GM19025 (cell line): ENCODE results near the gene ATP11A.
"Not testable (repeated sequence)": the region's sequence is repeated elsewhere in the genome, so short reads cannot be mapped to it uniquely, and the experiment has no call there.

ENCODE experiments used
- ATAC-seq: cut with Tn5 transposase; IDR thresholded peaks from one replicate; pipeline ENCODE4 v1.9.1; 2021; ENCODE audit warnings: mild to moderate bottlenecking, low read depth, moderate library complexity; ENCODE audit not compliant: unreplicated experiment

The ATP11A gene

DNA sequence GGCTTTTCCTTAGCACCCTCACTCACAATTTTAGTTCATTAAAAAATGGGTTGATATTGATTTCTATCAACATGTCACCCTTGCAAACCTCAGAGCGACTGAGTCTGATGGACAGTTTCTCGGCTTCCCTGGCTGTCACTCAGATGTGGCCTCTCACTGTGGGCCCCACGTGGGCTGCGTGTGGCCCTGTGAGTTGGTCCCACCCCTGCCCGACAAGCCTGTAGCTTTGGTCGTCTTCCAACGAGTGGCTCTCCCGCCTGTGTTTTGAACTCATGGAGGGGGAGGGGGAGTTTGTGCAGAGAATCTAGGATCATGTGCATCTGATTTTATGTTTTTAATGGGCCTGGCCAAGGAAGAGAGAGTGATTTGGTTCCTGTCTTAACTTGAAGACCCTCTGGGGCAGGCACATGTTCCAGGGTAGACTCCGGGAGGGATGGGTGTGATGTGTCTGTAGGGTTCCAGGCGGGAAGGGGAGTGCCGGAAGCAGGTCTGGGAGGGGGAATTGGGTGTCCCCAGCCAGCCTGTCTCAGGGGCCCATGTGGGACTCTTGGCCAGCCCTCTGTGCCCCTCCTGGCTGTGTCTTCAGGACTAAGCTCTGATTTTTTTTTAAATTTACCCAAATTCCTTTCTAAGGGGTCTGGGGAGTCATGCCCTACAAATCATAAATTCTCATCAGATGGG lies 18.9 kb downstream of the ATP11A start:
- no peak for ATAC-seq

DNA sequence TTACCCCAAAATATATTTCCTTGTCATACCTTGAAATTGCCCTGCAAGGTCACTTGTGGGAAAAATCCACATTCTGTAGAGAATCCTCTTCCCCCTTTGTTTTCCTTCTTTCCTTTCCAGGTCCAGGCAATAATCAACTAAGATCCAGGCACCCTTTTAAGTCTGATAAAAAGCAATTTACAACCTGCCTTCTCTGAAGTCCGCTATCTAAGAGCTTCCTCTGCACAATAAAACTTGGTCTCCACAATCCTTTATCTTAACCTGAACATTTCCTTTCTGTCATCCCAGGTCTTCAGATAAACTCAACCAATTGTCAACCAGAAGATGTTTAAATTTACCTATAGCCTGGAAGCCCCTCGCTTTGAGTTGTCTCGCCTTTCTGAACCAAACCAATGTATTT lies 19.5 kb downstream of the ATP11A start:
- not testable (repeated sequence) for ATAC-seq

DNA sequence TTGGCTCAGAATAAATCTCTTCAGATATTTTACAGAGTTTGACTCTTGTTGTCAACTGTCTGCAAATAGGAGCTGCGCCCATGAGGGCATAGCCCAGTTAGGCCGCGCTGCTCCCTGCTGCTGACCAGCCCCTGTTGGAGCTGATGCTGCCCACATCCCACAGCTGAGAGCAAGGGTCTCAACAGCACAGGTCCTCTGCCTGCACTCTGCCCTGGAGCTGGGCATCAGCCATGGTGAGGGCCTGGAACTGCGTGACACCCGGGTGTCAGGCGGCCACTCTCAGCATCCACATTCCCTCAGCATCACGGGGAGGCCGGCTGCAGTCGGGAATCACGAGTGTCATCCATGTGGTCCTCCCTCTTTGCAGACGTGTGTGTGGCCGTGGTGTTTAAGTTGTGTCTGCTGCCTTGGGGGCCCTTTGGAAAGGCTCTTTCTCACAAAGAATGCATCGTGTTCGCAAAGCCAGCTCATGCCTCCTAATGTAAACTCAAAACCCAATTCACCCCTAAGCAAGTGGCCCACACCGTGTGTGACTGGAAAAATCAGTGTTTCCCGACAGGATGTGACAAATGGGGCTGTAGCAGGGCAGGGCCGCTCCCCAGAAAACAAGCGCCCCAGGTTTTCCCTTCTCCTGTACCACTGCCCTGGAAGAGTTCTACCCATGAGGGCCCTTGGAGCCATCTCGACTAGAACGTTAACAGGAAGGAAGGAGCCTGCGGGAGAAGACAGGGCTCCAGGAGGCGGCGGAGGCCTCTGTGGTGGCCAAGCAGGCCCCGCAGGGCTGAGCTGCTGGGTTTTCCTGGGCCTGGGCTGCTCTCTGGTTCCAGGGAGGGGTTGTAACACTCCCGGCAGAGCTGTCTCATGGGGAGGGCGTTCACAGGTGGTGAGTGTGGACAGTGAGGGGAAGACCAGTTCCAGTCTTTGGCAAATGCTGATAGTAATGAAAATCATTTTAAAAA lies 20.3 kb downstream of the ATP11A start:
- ATAC-seq = no peak

DNA sequence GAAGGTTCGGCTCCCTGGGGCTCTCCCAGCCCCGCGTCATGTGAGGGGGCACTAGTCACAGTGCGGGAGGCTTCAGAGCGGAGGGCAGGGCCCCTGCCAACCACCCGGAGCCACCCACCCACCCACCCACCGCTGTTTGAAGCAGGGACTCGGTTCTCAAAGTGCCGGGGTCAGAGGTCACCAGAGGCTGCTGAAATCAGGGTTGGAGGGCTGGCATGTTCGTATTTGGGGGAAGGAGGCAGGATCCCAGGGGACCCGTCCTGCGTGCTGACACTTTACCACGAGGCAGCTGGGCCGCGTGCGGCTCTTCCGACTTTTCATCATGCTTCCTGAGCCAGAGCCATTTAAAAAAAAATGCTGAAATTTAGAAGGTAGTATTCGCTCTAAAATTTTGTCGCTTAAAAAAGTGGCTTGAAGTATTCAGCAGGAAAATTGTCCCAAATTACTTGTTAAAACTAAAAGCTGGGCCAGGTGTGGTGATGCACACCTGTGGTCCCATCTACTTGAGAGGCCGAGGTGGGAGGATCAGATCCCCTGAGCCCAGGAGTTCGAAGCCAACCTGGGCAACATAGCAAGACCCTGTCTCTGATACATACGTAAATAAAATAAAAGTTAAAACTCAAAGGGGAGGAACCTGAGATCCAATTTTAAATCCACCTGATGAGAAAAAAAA lies 21.2 kb downstream of the ATP11A start:
- ATAC-seq = no peak

DNA sequence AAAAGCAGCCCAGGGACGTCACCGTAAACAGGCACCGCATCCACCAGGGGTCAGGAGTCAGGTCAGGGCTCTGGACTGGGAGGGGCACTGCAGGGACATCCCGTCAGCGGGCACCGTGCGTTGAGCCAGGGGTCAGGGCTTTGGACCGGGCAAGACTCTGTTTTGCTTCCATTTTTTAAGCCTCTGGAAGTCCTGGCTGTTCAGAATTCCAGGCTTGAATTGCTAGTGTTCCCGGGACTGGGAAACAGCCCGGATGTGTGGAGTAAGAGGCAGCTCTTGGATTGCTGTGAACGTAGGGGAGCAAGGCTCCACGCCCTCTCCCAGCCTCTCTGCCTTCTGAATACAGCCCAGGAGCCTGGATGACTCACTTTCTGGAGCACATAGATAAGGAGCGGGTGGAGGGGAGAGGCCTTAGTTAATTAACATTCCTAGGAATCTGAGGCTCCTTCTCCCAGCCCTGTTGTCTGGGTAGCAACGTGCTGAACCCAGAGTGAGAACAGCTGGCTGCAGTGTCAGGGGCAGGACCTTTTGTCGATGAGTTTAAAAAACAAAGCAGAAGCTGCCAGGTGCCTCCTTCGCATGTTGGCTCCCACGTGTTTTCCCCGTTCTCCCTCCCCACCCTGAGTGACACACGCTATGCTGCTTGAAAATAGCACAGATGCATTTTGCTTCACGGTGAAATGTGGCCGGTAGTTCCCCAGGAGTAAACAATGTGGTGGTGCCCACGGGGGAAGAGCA lies 21.9 kb downstream of the ATP11A start:
- ATAC-seq = peak; percentile 72

DNA sequence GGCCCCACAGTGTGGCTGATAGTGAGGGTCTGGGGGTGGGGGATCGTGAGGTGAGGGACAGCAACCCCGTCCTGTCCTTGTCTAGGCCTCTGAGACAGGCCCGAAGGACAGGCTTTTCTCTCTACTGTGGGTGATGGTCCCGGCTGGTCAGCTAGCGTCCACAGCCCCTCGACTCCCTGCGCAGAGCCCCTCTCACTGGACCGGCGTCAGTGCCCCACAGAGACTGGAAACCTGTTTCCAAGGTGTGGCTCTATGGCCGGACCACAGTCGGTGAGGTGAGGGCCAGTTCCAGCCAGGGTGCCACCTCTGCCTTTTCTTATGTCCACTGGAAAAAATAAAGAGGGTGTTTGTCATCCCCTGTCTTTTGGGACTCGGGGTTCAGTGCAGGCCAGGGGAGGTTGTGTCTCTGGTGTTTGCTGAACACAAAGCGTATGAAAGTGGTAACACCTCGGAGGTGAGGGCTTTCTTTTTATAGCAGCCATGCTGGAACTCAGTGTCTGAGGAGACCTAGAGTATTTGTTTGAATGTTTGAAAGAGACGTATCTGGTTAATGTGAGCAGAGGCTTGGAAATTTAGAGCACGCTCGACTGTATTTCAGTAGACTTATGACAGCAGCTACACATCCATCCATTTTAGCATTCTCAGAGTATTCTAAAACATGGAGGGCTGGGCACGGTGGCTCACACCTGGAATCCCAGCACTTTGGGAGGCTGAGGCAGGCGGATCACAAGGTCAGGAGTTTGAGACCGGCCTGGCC lies 22.8 kb downstream of the ATP11A start:
- no peak for ATAC-seq

DNA sequence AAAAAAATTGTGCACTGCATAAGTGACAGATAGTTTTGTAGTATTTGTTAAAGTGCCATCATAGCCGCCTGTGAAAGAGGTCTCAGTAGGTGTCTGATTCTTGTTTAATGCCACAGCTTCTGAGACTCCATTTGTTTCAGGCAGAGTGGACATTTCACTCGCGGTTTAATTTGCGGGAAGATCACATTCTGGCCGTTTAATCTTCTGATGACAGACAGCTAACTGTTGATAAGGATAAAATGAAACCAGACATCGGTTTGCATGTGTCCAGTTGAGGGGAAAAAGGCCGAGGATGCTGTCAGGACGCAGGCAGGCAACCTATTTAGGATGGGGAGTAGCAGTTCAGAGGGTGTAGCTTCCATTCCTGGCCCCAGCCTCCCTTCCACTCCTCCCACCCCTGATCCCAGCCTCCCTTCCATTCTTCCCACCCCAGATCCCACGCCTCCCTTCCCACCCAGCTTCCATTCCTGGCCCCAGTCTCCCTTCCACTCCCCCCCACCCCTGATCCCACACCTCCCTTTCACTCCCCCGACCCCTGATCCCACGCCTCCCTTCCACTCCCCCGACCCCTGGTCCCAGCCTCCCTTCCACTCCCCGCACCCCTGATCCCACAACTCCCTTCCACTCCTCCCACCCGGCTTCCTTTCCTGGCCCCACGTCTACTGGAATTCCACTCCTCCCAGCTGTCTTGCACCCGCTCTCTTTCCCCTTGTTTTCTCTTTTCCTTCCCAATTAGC lies 23.8 kb downstream of the ATP11A start:
- no peak for ATAC-seq

DNA sequence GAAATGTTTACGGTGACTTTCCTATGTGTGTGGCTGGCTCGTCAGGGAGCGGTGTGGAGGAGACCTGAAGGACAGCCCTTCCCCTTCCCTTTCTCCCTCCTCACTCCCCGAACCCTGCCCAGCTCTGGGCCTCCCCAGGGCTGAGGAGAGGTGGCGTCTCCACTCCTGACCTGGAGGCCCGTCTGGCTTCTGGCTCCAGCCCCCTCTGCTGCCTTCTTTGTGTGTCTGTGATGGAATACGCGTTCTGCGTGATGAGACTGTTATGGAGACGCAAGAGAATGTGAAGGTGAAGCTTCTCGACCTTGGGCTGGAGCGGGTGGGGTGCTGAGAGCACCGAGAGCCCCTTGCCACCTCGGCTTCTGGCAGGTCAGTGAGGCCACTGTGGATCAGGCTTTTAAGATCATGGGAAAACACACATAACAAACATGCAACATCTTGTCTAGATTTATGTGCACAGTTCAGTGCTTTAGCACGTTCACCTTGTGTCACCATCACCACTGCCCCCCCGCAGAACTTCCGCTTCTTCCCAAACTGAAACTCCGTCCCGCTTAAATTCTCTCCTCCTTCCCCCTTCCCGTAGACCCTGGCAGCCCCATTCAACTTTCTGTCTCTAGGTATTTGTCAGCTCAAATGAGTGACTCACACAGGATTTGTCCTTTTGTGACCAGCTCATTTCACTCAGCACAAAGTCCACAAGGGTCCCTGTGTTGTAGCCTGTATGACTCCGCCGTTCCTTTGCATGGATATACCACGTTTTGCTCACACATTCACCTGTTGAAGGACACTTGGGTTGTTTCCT lies 24.7 kb downstream of the ATP11A start:
- no peak for ATAC-seq

DNA sequence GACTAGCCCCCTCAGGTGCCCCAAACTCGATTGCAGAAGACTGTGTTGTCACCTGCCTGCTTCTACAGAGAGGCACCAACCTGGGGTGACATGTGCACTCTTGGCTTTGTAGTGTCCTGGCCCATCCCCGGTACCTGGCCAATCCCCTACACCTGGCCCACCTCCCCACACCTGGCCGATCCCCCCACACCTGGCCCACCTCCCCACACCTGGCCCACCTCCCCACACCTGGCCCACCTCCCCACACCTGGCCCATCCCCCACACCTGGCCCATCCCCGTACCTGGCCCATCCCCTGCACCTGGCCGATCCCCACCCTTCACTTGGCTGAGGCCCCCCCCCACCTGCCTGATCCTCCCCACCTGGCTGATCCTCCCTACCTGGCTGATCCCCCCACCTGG lies 25.4 kb downstream of the ATP11A start:
- ATAC-seq = no peak

DNA sequence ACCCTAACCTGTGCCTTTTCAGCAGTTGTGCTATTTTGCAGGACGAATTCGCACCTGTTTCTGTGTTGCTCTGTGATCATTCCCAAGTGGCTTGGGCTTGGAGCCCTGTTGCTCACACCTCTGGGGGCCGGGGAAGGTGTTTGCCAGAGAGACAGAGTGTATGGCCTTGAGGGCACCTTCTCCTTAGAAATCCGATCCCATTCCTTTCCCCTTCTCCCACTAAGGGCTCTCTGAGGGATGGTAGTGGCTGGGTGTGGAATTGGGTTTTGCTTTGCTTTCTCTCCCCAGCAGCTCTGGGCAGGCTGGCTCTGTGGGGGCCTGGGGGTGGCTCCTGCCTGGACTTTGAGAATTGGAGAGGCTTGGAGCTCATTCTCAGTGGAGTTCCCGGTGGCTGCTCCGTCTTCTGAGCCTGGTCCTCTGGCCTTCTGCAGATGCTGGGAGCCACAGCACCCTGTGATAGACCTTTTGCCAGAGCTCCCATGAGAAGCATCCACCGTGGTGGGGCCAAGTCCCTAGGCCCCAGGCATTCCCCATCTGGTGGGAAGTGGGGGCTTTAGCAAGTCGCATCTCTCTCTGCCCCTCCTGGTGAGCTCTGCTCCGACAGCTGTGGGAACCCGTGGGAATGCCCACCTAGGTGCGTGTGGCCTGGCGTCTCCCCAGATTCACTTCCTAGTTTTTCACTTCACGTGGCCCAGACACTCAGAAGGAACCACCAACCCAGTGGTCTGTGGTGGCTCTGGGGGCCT lies 26.1 kb downstream of the ATP11A start:
- no peak for ATAC-seq

DNA sequence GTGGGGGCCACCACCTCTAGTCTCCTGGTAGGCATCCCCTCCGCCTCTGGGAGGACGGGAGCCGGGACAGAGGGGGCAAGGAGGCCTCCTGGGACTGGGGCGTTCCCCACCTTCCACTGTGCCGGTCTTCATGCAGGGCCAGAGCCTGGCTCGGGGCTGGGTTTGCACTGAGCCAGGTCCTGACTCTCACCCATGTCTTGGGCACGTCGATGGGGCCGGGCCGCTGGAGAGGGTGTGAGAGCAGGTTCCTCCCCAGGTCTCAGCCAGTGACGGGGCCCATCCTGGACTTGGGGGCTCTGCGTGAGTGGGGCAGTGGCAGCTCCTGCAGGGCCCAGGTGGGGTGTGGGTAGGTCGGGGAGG lies 26.6 kb downstream of the ATP11A start:
- no peak for ATAC-seq

DNA sequence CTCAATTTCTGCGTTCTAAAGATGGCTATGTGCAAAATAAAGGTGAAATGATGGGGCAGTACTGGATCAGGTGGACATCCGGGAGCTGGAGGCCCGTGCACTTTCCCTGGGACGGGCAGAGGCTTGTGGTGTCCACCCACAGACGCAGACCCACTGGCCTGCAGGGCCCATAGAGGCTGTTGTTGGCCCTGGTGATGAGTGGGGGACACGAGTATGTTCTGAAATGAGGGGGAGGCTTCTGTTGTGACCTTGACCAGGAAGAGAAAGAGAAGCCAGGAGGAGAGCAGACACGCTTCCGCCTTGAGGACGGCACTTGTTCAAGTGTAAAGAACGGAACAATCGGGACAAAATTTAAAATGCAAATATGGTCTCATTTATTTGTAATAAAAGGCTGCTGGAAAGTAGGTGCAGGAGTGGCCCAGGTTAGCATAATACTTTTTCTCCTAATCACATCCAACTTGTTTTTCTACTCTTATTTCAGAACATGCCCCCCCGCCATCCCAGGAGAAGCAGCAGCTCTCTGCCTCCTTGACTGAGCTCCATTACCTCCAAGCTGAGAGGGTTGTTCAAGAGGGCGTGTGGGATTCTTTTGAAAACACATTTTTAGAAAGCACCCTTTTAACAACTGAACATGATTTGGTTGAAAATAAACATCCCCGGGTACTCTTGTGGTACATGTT lies 27.1 kb downstream of the ATP11A start:
- no peak for ATAC-seq

DNA sequence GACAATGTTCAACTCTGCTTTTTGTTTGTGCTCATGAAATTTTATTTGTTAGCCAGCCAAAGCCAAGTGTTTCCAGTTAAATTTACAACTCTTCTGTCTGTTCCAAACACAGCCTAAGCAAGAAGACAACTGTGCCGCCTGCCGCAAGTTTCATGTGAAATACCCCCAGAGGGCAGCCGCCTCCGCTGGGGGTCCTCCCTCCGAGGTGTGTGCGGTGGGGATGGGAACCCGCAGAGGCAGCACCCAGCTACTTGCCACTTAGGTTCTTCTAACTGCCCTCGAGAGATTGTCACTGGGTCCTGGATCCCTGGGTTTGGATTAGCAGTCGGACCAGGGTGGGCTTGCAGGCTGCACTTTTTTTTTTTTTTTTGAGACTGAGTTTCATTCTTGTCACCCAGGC lies 28.5 kb downstream of the ATP11A start:
- ATAC-seq = no peak

DNA sequence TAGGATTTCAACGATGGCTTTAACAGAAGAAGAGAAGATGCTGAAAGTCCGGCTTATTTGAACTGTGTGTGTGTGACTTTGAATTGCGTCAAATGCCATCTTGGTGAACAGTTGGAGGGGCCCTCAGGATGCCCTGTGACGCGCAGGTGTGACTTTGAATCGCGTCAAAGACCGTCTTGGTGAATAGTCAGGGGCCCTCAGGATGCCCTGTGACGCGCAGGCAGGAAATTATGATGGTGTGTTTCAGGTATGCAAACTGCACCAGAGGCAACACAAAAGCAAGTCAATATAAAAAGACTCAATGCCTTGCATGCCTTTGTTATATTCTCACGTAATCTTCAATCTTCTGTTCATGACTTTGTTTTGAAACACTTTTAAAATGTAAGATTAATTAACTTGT lies 29.2 kb downstream of the ATP11A start:
- no peak for ATAC-seq

DNA sequence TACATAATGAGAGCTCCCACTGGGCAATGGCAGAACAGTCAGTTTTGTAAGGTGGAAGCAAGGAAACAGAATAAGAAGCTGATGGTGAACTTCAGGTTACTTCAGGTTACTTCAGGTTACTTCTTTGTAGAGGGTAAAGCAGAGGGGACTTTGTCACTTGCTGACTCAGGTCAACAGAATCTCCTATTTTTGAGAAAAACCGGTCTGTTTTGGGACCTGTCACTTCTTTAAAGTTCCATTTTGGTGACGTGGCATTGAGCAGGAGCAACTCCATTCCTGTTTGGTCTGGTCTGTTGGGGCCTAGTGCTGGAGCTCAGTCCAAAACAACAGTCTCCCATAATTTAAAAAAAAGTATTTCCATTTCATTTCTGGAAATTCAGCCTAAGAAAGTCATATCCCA lies 29.7 kb downstream of the ATP11A start:
- no peak for ATAC-seq

DNA sequence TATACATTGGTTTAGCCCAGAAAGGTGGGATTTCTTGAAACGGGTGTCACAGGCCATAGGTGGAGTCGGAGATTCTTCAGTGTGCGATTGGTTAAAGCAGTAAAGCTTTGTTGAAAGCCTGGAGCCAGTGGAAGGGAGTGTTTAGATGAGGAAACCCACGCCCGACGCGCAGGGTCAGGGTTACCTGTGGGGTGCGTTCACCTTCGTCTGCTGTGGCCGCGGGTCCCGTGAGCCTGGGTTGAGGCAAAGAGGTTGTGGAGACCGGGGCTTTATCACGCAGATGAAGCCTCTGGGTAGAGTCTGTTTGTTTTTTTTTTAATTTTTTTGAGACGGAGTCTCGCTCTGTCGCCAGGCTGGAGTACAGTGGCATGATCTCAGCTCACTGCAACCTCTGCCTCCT lies 30.4 kb downstream of the ATP11A start:
- no peak for ATAC-seq

DNA sequence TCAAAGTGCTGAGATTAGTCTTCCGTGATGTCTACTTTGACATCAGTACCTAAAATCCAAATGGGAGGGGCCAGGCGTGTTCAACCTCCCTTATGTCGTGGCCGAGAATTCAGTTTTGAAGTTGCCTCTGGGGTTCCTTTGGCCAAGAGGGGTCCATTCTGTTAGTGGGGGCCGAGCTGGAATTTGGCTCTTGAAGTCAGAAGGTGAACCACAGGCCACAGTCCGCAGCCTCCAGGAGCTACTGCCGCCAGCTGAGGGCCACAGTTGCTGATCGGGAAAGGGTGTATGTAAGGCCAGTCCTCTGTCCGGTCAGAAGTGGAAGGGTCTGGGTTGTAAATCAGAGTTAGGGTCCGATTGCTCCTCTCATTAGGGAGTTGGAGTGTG lies 31.0 kb downstream of the ATP11A start:
- no peak for ATAC-seq
